Esophagus muscularis mucosa (tissue), 4 donors: Measurements from ENCODE around the gene ACTR1B. TPM values are rescaled to one million over a fixed set of nuclear protein-coding genes. Genes with fewer than 3 reads are reported as not detected.
A peak's percentile ranks its signal among the peaks of the same experiment; 100 is the strongest.

ENCODE experiments used
- DNase-seq: peaks from one replicate; pipeline ENCODE4 v3.0.0-alpha.2; 2017; ENCODE audit errors: extremely low spot score
- H3K27ac ChIP-seq, 4 donors: fragments of 200-600 bp; sonication (generic); replicated peaks in 1 of 4; 1 replicate in 3 of 4; 2 replicates in 1 of 4; pipeline ENCODE4 v1.5.1; 2016 to 2019; ENCODE audit warnings: mild to moderate bottlenecking in 1 of 4
- H3K27me3 ChIP-seq, 4 donors: fragments of 200-600 bp; sonication (generic); one replicate each; pipeline versions ENCODE4 v1.5.1 to v1.6.0; 2016 to 2019
- H3K36me3 ChIP-seq, 4 donors: fragments of 200-600 bp; sonication (generic); one replicate each; pipeline ENCODE4 v1.5.1; 2016 to 2019
- H3K4me1 ChIP-seq, 4 donors: fragments of 200-600 bp; sonication (generic); one replicate each; pipeline ENCODE4 v1.5.1; 2016 to 2019
- H3K4me3 ChIP-seq, 4 donors: fragments of 200-600 bp; sonication (generic); 1 replicate in 2 of 4; 2 replicates in 2 of 4; pipeline ENCODE4 v1.5.1; 2016 to 2019; ENCODE audit warnings: mild to moderate bottlenecking in 4 of 4, moderate library complexity in 1 of 4
- H3K9me3 ChIP-seq, 4 donors: fragments of 200-600 bp; sonication (generic); 1 replicate in 3 of 4; 2 replicates in 1 of 4; pipeline ENCODE4 v1.5.1; 2016 to 2019
- EP300 ChIP-seq: sonication (generic); formaldehyde crosslinking; IDR thresholded peaks from one replicate; pipeline ENCODE4 v1.6.1; 2017; ENCODE audit warnings: antibody characterized with exemption
- POLR2A ChIP-seq: fragments of 450-650 bp; IDR thresholded peaks from one replicate; pipeline ENCODE4 v1.6.1; 2017; ENCODE audit warnings: antibody characterized with exemption, moderate library complexity, mild to moderate bottlenecking, low read depth
- POLR2AphosphoS5 ChIP-seq, 2 donors: sonication (generic); formaldehyde crosslinking; IDR thresholded peaks; one replicate each; pipeline ENCODE4 v1.6.1; 2017; ENCODE audit warnings: antibody characterized with exemption in 2 of 2
- WGBS: methylation state at CpG from one replicate; pipeline ENCODE4 v1.1.5; 2018; 5-methylcytosine and 5-hydroxymethylcytosine counted together
- intact Hi-C: fragments of 100-400 bp; cut with DNase I; formaldehyde crosslinking; loops from one replicate; pipeline ENCODE4 v1.15.1; 2023
- total RNA-seq, 4 donors: library from RNA; depleted of rRNA; stranded (reverse); fragments of >200 nt; gene quantifications; one replicate each; pipeline versions ENCODE4 v1.1.0 to v1.2.1, GENCODE V29; 2016
- TF ChIP-seq, protein P1 (sequence below), 3 experiments: fragments of 200-600 bp in 2 of 3; fragments of 450-650 bp in 1 of 3; sonication (generic) in 2 of 3; IDR thresholded peaks; one replicate each; pipeline ENCODE4 v1.5.1; 2017 to 2019; ENCODE audit warnings: antibody characterized with exemption in 3 of 3, mild to moderate bottlenecking in 2 of 3, moderate library complexity in 1 of 3

Gene ACTR1B
- total RNA-seq, 4 donors from 2014 or later, result 74.3 to 89.2 (median 83.9) TPM

- DNase-seq, result no peak
- Histone ChIP-seq H3K27ac (peak overlapping the region; percentile 88 to 98 (median 94)), H3K4me1 (peaks cover 31 to 37% (median 35%) of the 10 kb centered on the region in 4 donors), H3K27me3 (no peaks in the 10 kb centered on the region), H3K36me3 (peaks cover 0 to 19% (median 5%) of the 10 kb centered on the region in 4 donors), H3K9me3 (no peaks in the 10 kb centered on the region), H3K4me3 (peak overlapping the region; percentile 67 to 85 (median 76))
- 8% methylated on average over 21 of the region's 21 CpGs for WGBS
- TF ChIP-seq POLR2AphosphoS5 (IDR thresholded peaks at IDR 0.05) (no peak), POLR2A (no peak), EP300 (no peak)
- TF ChIP-seq, protein P1, sequence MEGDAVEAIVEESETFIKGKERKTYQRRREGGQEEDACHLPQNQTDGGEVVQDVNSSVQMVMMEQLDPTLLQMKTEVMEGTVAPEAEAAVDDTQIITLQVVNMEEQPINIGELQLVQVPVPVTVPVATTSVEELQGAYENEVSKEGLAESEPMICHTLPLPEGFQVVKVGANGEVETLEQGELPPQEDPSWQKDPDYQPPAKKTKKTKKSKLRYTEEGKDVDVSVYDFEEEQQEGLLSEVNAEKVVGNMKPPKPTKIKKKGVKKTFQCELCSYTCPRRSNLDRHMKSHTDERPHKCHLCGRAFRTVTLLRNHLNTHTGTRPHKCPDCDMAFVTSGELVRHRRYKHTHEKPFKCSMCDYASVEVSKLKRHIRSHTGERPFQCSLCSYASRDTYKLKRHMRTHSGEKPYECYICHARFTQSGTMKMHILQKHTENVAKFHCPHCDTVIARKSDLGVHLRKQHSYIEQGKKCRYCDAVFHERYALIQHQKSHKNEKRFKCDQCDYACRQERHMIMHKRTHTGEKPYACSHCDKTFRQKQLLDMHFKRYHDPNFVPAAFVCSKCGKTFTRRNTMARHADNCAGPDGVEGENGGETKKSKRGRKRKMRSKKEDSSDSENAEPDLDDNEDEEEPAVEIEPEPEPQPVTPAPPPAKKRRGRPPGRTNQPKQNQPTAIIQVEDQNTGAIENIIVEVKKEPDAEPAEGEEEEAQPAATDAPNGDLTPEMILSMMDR (IDR thresholded peaks at IDR 0.05), result no peak
- intact Hi-C loops, result loop anchor here (2.0 to 5.0 kb wide), 3 partner anchors 20 to 72 kb away; no protein-coding TSS in a partner anchor
Measured at GRCh38 chr2:97664636-97664970, 759 bp upstream of the ACTR1B start.

- no peak for DNase-seq
- Histone ChIP-seq H3K4me3 (peak overlapping the region; percentile 67 to 85 (median 76)), H3K4me1 (peaks cover 31 to 37% (median 35%) of the 10 kb centered on the region in 4 donors), H3K36me3 (peaks cover 7 to 29% (median 15%) of the 10 kb centered on the region in 4 donors), H3K27ac (peak overlapping the region; percentile 88 to 98 (median 94)), H3K27me3 (no peaks in the 10 kb centered on the region), H3K9me3 (no peaks in the 10 kb centered on the region)
- no CpG with 5 or more reads among the region's 46 CpGs for WGBS
- no peak for TF ChIP-seq POLR2AphosphoS5 (IDR thresholded peaks at IDR 0.05)
- TF ChIP-seq, protein P1 (IDR thresholded peaks at IDR 0.05), result no peak
- TF ChIP-seq EP300, result no peak
- no peak for TF ChIP-seq POLR2A
- intact Hi-C loops, result loop anchor here (5.0 kb wide), 1 partner anchor 71 kb away; no protein-coding TSS in a partner anchor
Measured at GRCh38 chr2:97663626-97663961, 250 bp downstream of the ACTR1B start.

DNA sequence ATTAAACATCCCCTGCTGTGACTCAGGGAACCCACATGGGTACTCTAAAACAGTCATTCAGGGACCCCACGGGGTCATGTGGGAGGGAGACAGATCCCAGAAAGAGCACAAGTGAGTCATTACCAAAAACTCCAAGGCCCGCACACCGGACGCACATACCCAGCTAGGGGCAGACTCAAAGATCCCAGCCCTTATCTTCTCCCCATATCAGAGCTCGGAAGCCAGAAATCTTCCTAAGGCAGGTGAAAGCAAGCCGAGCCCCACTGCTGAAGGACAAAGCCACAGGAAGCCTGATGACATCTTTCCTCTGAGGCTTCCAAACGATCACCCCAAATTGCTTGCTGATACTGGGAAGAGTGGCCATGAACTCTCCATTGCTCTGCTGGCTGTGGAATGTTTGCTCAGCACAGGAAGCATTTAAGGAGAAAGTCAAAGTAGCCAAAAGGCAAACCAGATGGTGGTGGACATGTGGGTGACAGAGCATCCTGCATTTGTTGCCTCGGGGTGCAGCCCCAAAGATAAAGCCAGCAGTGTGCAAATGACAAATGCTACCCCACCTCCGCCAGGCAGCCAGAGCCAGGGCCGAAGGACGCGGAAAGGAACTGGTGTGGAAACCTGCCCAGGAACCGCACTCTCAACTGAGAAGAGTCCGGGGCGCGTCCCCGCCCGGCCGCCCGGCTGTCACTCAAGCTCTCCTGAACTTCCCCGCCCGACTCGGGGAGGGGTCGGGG is 784 bp downstream of the ACTR1B start:
- H3K4me3 ChIP-seq, result peak overlapping the region; percentile 67 to 85 (median 76)
- TF ChIP-seq POLR2AphosphoS5 (IDR thresholded peaks at IDR 0.05), result peak; percentile 62 to 73
- TF ChIP-seq EP300, result no peak
- no peaks in the 10 kb centered on the region for H3K9me3 ChIP-seq
- intact Hi-C loops, result loop anchor here (5.0 kb wide), 1 partner anchor 71 kb away; no protein-coding TSS in a partner anchor
- WGBS, result 2% methylated on average over 8 of the region's 24 CpGs
- H3K36me3 ChIP-seq, result peaks cover 11 to 30% (median 21%) of the 10 kb centered on the region in 4 donors
- peak; percentile 93 for DNase-seq
- H3K27ac ChIP-seq, result peak overlapping the region; percentile 88 to 98 (median 94)
- peaks cover 31 to 37% (median 35%) of the 10 kb centered on the region in 4 donors for H3K4me1 ChIP-seq
- H3K27me3 ChIP-seq, result no peaks in the 10 kb centered on the region

- H3K36me3 ChIP-seq, result peaks cover 12 to 36% (median 27%) of the 10 kb centered on the region in 4 donors
- no peaks in the 10 kb centered on the region for H3K27me3 ChIP-seq
- peak overlapping the region; percentile 88 to 98 (median 94) for H3K27ac ChIP-seq
- peak overlapping the region; percentile 67 to 85 (median 76) for H3K4me3 ChIP-seq
- H3K4me1 ChIP-seq, result peaks cover 31 to 37% (median 35%) of the 10 kb centered on the region in 4 donors
- DNase-seq, result peak; percentile 53
- H3K9me3 ChIP-seq, result no peaks in the 10 kb centered on the region
- 45% methylated on average over 10 of the region's 12 CpGs for WGBS
- TF ChIP-seq POLR2A, result no peak
- TF ChIP-seq POLR2AphosphoS5 (IDR thresholded peaks at IDR 0.05), result peak in 1 of 2 donors; percentile 32
- intact Hi-C loops, result loop anchor here (5.0 kb wide), 1 partner anchor 70 kb away; no protein-coding TSS in a partner anchor
Measured at GRCh38 chr2:97662386-97662894, 1.4 kb downstream of the ACTR1B start.

DNA sequence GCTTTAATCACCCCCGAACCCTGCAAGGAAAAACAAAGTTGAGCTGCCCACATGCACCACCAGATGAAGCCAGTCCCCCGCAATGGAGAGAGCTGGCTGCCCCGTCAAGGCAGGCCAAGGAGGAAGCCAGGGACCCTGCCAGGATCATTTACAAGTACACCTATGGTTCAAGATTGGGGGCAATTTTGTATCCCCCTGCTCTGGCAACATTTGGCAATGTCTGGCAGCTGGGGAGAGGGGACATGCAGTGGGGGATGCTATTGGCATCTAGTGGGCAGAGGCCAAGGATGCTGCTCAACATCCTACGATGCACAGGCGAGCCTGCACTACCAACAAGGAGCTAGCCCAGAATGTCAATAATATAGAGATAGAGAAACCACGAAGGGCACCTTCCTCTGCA is 1.9 kb downstream of the ACTR1B start:
- peaks cover 17 to 41% (median 32%) of the 10 kb centered on the region in 4 donors for H3K36me3 ChIP-seq
- peak; percentile 81 for DNase-seq
- H3K27me3 ChIP-seq, result no peaks in the 10 kb centered on the region
- no peaks in the 10 kb centered on the region for H3K9me3 ChIP-seq
- H3K4me1 ChIP-seq, result peaks cover 31 to 37% (median 35%) of the 10 kb centered on the region in 4 donors
- WGBS, result 84% methylated on average over 6 of the region's 6 CpGs
- intact Hi-C loops, result loop anchor here (5.0 kb wide), 1 partner anchor 70 kb away; no protein-coding TSS in a partner anchor
- peak overlapping the region in 2 of 4 donors; percentile 71 to 81 for H3K4me3 ChIP-seq
- TF ChIP-seq POLR2A, result no peak
- H3K27ac ChIP-seq, result peak overlapping the region in 2 of 4 donors; percentile 97 to 98

- Histone ChIP-seq H3K27me3 (no peaks in the 10 kb centered on the region), H3K4me3 (no peak overlapping the region), H3K27ac (no peak overlapping the region), H3K36me3 (peaks cover 26 to 52% (median 43%) of the 10 kb centered on the region in 4 donors), H3K4me1 (peaks cover 31 to 37% (median 35%) of the 10 kb centered on the region in 4 donors), H3K9me3 (no peaks in the 10 kb centered on the region)
- WGBS, result 84% methylated on average over 14 of the region's 18 CpGs
- TF ChIP-seq POLR2A (no peak), POLR2AphosphoS5 (IDR thresholded peaks at IDR 0.05) (no peak), EP300 (no peak)
- TF ChIP-seq, protein P1 (IDR thresholded peaks at IDR 0.05), result no peak
- intact Hi-C loops, result loop anchor here (5.0 kb wide), 1 partner anchor 69 kb away; no protein-coding TSS in a partner anchor
- DNase-seq, result peak; percentile 17
Measured at GRCh38 chr2:97660775-97661389, 3.0 kb downstream of the ACTR1B start.
